ENCODE data around the gene KRTAP20-1.

DNA sequence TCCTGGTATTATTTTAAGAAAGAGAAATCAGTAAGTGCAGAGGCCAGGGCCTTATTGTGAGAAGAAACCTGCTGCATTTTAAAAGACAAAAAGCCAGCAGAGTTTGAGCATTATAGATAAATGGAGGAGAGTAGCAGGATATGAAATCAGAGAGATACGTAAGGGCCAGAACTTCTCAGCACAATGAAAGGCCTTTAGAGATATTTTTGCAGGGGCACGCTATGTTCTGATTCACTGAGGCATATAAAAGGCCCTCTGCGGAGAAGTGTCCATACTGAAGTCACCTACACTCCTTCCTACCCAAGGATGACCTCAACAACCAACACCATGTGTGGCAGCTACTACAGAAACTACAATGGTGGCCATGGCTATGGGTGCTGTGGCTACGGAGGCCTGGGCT is 24.1 kb upstream of the KRTAP20-1 start, which contains the start of gene KRTAP6-3:
- TF ChIP-seq POLR2AphosphoS5 (IDR thresholded peaks at IDR 0.05) (no peak), POLR2A (IDR thresholded peaks at IDR 0.05) (no peak)
- TF ChIP-seq, protein P1, sequence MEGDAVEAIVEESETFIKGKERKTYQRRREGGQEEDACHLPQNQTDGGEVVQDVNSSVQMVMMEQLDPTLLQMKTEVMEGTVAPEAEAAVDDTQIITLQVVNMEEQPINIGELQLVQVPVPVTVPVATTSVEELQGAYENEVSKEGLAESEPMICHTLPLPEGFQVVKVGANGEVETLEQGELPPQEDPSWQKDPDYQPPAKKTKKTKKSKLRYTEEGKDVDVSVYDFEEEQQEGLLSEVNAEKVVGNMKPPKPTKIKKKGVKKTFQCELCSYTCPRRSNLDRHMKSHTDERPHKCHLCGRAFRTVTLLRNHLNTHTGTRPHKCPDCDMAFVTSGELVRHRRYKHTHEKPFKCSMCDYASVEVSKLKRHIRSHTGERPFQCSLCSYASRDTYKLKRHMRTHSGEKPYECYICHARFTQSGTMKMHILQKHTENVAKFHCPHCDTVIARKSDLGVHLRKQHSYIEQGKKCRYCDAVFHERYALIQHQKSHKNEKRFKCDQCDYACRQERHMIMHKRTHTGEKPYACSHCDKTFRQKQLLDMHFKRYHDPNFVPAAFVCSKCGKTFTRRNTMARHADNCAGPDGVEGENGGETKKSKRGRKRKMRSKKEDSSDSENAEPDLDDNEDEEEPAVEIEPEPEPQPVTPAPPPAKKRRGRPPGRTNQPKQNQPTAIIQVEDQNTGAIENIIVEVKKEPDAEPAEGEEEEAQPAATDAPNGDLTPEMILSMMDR (IDR thresholded peaks at IDR 0.05 in 8 of 11, conservative IDR thresholded peaks at IDR 0.05 in 3 of 11) = no peak

All from spleen (tissue), 7 donors.